NB4 (cell line): ENCODE measurements around the gene BTLA.

Experiments used
- DNase-seq: peaks from one replicate; pipeline ENCODE4 v3.0.0; 2010; ENCODE audit warnings: low read depth
- H3K4me3 ChIP-seq: one replicate; pipeline ENCODE4 v1.5.1; 2011; ENCODE audit warnings: mild to moderate bottlenecking, low read depth, low read length, moderate library complexity
- CTCF ChIP-seq: IDR thresholded peaks from one replicate; pipeline ENCODE4 v1.5.1; 2012; ENCODE audit warnings: low read depth, low read length
- MYC ChIP-seq: IDR thresholded peaks from 2 replicates; pipeline ENCODE4 v1.6.1; 2011; ENCODE audit warnings: low read depth, low read length
- POLR2A ChIP-seq: IDR thresholded peaks from 2 replicates; pipeline ENCODE4 v1.6.1; 2011; ENCODE audit warnings: mild to moderate bottlenecking; ENCODE audit not compliant: insufficient read length; ENCODE audit errors: extremely low read depth
- TF ChIP-seq, protein P1 (sequence below): IDR thresholded peaks from 2 replicates; pipeline ENCODE4 v1.6.1; 2011; ENCODE audit warnings: low read depth, low read length

BTLA gene

GRCh38 chr3:112492124-112492523, 7.1 kb downstream of the BTLA start:
- H3K4me3 ChIP-seq: no peak overlapping the region
- DNase-seq: no peak
- TF ChIP-seq MYC (no peak), CTCF (no peak), POLR2A (no peak)
- TF ChIP-seq, protein P1, sequence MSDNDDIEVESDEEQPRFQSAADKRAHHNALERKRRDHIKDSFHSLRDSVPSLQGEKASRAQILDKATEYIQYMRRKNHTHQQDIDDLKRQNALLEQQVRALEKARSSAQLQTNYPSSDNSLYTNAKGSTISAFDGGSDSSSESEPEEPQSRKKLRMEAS: no peak

GRCh38 chr3:112491373-112491772, 7.9 kb downstream of the BTLA start:
- TF ChIP-seq MYC: no peak
- no peak for TF ChIP-seq CTCF
- TF ChIP-seq, protein P1: no peak
- no peak for TF ChIP-seq POLR2A
- H3K4me3 ChIP-seq: no peak overlapping the region
- DNase-seq: no peak

- TF ChIP-seq, protein P1: no peak
- TF ChIP-seq POLR2A (no peak), CTCF (no peak), MYC (no peak)
- H3K4me3 ChIP-seq: no peak overlapping the region
- no peak for DNase-seq
Observed at GRCh38 chr3:112489674-112490479, 9.4 kb downstream of the BTLA start.

DNA sequence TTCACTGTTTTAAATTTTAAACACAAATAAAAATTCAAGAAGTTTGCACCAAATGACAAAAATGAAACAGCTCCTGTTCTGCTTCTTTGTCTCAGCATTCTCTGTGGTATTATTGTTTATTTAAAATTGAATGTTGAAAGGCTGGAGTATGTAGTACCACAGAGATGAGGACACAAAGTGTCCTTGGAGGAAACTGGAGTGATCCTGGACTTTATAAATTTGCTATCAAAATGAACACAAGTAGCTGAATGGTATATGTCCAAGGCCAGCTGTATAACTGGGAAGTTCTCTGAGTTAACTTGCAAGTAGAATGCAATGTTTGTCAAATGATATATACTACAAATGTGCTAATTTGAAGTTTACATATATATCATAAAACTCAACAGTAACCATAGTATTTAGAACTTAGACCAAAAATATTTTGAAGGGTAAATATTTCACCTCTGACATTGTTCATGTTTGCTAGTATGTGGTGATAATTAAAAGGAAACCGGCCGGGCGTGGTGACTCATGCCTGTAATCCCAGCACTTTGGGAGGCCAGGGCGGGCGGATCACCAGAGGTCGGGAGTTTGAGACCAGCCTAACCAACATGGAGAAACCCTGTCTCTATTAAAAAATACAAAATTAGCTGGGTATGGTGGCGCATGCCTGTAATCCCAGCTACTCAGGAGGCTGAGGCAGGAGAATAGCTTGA, 12.3 kb downstream of the BTLA start:
- DNase-seq: no peak
- no peak for TF ChIP-seq CTCF
- H3K4me3 ChIP-seq: no peak overlapping the region

- no peak for TF ChIP-seq MYC
- no peak for TF ChIP-seq POLR2A
- no peak for TF ChIP-seq CTCF
- TF ChIP-seq, protein P1: no peak
- DNase-seq: no peak
- no peak overlapping the region for H3K4me3 ChIP-seq
Observed at GRCh38 chr3:112484352-112484751, 14.9 kb downstream of the BTLA start.
